Body of pancreas (tissue), 4 donors: ENCODE data around the gene LTB4R2.

Source experiments
- POLR2A ChIP-seq, 3 donors: fragments of 450-650 bp; IDR thresholded peaks; one replicate each; pipeline ENCODE4 v1.6.1; 2016; ENCODE audit warnings: antibody characterized with exemption in 3 of 3, mild to moderate bottlenecking in 2 of 3
- TF ChIP-seq, protein P1 (sequence below), 7 experiments: fragments of 450-650 bp in 4 of 7; fragments of 200-600 bp in 3 of 7; sonication (generic) in 3 of 7; IDR thresholded peaks; one replicate each; pipeline ENCODE4 v1.5.1; 2016 to 2019; ENCODE audit warnings: antibody characterized with exemption in 7 of 7

DNA sequence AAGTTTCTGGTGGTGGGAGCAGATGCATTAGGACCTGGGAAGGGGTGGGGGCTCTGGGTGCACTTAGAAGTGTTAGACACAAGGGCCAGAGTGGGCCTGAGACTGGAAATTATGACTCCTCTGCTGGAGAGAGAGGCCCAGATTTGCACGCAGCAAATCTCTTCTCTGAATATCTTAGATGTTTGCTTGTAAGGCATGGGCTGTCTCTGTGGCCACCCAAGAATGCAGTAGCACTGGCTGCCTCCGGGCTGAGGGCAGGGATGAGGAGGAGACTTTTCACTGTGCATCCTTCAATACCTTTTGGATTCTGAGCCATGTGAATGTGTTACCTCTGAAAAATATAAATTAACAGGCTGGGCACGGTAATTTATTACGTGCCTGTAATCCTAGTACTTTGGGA lies 24.6 kb upstream of the LTB4R2 start:
- TF ChIP-seq, protein P1, sequence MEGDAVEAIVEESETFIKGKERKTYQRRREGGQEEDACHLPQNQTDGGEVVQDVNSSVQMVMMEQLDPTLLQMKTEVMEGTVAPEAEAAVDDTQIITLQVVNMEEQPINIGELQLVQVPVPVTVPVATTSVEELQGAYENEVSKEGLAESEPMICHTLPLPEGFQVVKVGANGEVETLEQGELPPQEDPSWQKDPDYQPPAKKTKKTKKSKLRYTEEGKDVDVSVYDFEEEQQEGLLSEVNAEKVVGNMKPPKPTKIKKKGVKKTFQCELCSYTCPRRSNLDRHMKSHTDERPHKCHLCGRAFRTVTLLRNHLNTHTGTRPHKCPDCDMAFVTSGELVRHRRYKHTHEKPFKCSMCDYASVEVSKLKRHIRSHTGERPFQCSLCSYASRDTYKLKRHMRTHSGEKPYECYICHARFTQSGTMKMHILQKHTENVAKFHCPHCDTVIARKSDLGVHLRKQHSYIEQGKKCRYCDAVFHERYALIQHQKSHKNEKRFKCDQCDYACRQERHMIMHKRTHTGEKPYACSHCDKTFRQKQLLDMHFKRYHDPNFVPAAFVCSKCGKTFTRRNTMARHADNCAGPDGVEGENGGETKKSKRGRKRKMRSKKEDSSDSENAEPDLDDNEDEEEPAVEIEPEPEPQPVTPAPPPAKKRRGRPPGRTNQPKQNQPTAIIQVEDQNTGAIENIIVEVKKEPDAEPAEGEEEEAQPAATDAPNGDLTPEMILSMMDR (IDR thresholded peaks at IDR 0.05): no peak
- no peak for TF ChIP-seq POLR2A (IDR thresholded peaks at IDR 0.05)
